ENCODE data around the gene ADGRG7. TPM values are rescaled to one million over a fixed set of nuclear protein-coding genes. Genes with fewer than 3 reads are reported as not detected.

The ADGRG7 gene
- total and polyA plus RNA-seq, 2 donors (not counting 1 experiment from before 2014, with no cell fraction given) = not detected

GRCh38 chr3:100641471-100642032, 32.2 kb downstream of the ADGRG7 start:
- Histone ChIP-seq H3K9ac (ENCODE audit: insufficient read depth, low read length) (no peak overlapping the region), H3K4me2 (ENCODE audit: extremely low read depth, insufficient read depth, low read length) (no peak overlapping the region), H3K36me3 (ENCODE audit: control insufficient read depth, insufficient read depth, low read length) (no peaks in the 10 kb centered on the region), H4K20me1 (ENCODE audit: control insufficient read depth, extremely low read depth, insufficient read depth, low read length) (no peaks in the 10 kb centered on the region), H3K27ac (ENCODE audit: insufficient read depth, low read length) (no peak overlapping the region), H3K4me1 (ENCODE audit: control insufficient read depth, extremely low read depth, insufficient read depth, low read length) (no peaks in the 10 kb centered on the region), H2AFZ (ENCODE audit: low read length) (no peak overlapping the region), H3K79me2 (ENCODE audit: control insufficient read depth, insufficient read depth, low read length) (no peaks in the 10 kb centered on the region), H3K27me3 (ENCODE audit: control insufficient read depth, insufficient read depth, low read length) (peaks cover 8% of the 10 kb centered on the region), H3K9me3 (ENCODE audit: control insufficient read depth, insufficient read depth, low read depth, low read length) (no peaks in the 10 kb centered on the region), H3K4me3 (replicated peaks in 1 of 4; ENCODE audit: control extremely low read depth in 1 of 4, insufficient read depth in 1 of 4, low read depth in 3 of 4, low read length in 4 of 4) (no peak overlapping the region)
- TF ChIP-seq EZH2 (IDR thresholded peaks at IDR 0.05; ENCODE audit: low read length, missing control alignments) = no peak
- TF ChIP-seq CTCF (conservative IDR thresholded peaks at IDR 0.05 in 1 of 2, IDR thresholded peaks at IDR 0.05 in 1 of 2; ENCODE audit: low read depth in 1 of 2, low read length in 2 of 2) = no peak
- no peak for DNase-seq (ENCODE audit: low read depth in 2 of 2)

GRCh38 chr3:100645913-100646312, 36.5 kb downstream of the ADGRG7 start:
- Histone ChIP-seq H3K27me3 (ENCODE audit: control insufficient read depth, insufficient read depth, low read length) (peaks cover 8% of the 10 kb centered on the region), H3K4me2 (ENCODE audit: extremely low read depth, insufficient read depth, low read length) (no peak overlapping the region), H3K4me1 (ENCODE audit: control insufficient read depth, extremely low read depth, insufficient read depth, low read length) (no peaks in the 10 kb centered on the region), H3K4me3 (replicated peaks in 1 of 4; ENCODE audit: control extremely low read depth in 1 of 4, insufficient read depth in 1 of 4, low read depth in 3 of 4, low read length in 4 of 4) (no peak overlapping the region), H3K27ac (ENCODE audit: insufficient read depth, low read length) (no peak overlapping the region), H3K9me3 (ENCODE audit: control insufficient read depth, insufficient read depth, low read depth, low read length) (no peaks in the 10 kb centered on the region), H3K36me3 (ENCODE audit: control insufficient read depth, insufficient read depth, low read length) (no peaks in the 10 kb centered on the region), H4K20me1 (ENCODE audit: control insufficient read depth, extremely low read depth, insufficient read depth, low read length) (no peaks in the 10 kb centered on the region), H3K9ac (ENCODE audit: insufficient read depth, low read length) (no peak overlapping the region), H2AFZ (ENCODE audit: low read length) (no peak overlapping the region), H3K79me2 (ENCODE audit: control insufficient read depth, insufficient read depth, low read length) (no peaks in the 10 kb centered on the region)
- DNase-seq (ENCODE audit: low read depth in 2 of 2) = no peak
- TF ChIP-seq EZH2 (IDR thresholded peaks at IDR 0.05; ENCODE audit: low read length, missing control alignments) (no peak), CTCF (conservative IDR thresholded peaks at IDR 0.05 in 1 of 2, IDR thresholded peaks at IDR 0.05 in 1 of 2; ENCODE audit: low read depth in 1 of 2, low read length in 2 of 2) (no peak)

- H3K9ac ChIP-seq (ENCODE audit: insufficient read depth, low read length) = no peak overlapping the region
- H3K4me1 ChIP-seq (ENCODE audit: control insufficient read depth, extremely low read depth, insufficient read depth, low read length) = no peaks in the 10 kb centered on the region
- DNase-seq (ENCODE audit: low read depth in 2 of 2) = no peak
- no peak overlapping the region for H3K4me2 ChIP-seq (ENCODE audit: extremely low read depth, insufficient read depth, low read length)
- no peak for TF ChIP-seq EZH2 (IDR thresholded peaks at IDR 0.05; ENCODE audit: low read length, missing control alignments)
- TF ChIP-seq CTCF (conservative IDR thresholded peaks at IDR 0.05 in 1 of 2, IDR thresholded peaks at IDR 0.05 in 1 of 2; ENCODE audit: low read depth in 1 of 2, low read length in 2 of 2) = no peak
- H3K27me3 ChIP-seq (ENCODE audit: control insufficient read depth, insufficient read depth, low read length) = peaks cover 6% of the 10 kb centered on the region
- H3K79me2 ChIP-seq (ENCODE audit: control insufficient read depth, insufficient read depth, low read length) = no peaks in the 10 kb centered on the region
- no peak overlapping the region for H3K27ac ChIP-seq (ENCODE audit: insufficient read depth, low read length)
- no peak overlapping the region for H2AFZ ChIP-seq (ENCODE audit: low read length)
- H3K36me3 ChIP-seq (ENCODE audit: control insufficient read depth, insufficient read depth, low read length) = no peaks in the 10 kb centered on the region
- H4K20me1 ChIP-seq (ENCODE audit: control insufficient read depth, extremely low read depth, insufficient read depth, low read length) = no peaks in the 10 kb centered on the region
- no peak overlapping the region for H3K4me3 ChIP-seq (replicated peaks in 1 of 4; ENCODE audit: control extremely low read depth in 1 of 4, insufficient read depth in 1 of 4, low read depth in 3 of 4, low read length in 4 of 4)
- no peaks in the 10 kb centered on the region for H3K9me3 ChIP-seq (ENCODE audit: control insufficient read depth, insufficient read depth, low read depth, low read length)
Observed at GRCh38 chr3:100647171-100647570, 37.8 kb downstream of the ADGRG7 start.

All from fibroblast of lung (primary cell).